Measurements from ENCODE around the gene BMAL1. TPM values are rescaled to one million over a fixed set of nuclear protein-coding genes. Genes with fewer than 3 reads are reported as not detected.

BMAL1 gene
- total RNA-seq, 2 experiments from 2014 or later = 21.5 to 22.7 TPM

GRCh38 chr11:13338427-13339069, 61.0 kb downstream of the BMAL1 start:
- DNase-seq (peak; percentile 78), ATAC-seq (peak; percentile 69)
- intact Hi-C loops (cut with micrococcal nuclease) = loop anchor here (5.0 kb wide), 1 partner anchor 51 kb away; no protein-coding TSS in a partner anchor
- peak overlapping the region; percentile 65 for H3K4me3 Mint-ChIP-seq
- POLR2A ChIA-PET = interaction anchor here (1.0 to 1.5 kb wide), 4 partner anchors 18 to 133 kb away, joined by 3 to 4 read pairs (median 4); no protein-coding TSS in a partner anchor
- H3K27ac Mint-ChIP-seq = peak overlapping the region; percentile 82
- no peak for TF ChIP-seq CTCF (IDR thresholded peaks at IDR 0.05)
- no peaks in the 10 kb centered on the region for H3K9me3 Mint-ChIP-seq
- no peaks in the 10 kb centered on the region for H3K36me3 Mint-ChIP-seq (ENCODE audit: low read depth)
- H3K27me3 Mint-ChIP-seq = no peaks in the 10 kb centered on the region
- peaks cover 59% of the 10 kb centered on the region for H3K4me1 Mint-ChIP-seq (ENCODE audit: low read depth)
- CTCF ChIA-PET = interaction anchor here (0.8 to 4.9 kb wide), 9 partner anchors 11 to 155 kb away, joined by 3 to 55 read pairs (median 7); no protein-coding TSS in a partner anchor

- POLR2A ChIA-PET = interaction anchor here (1.3 to 1.5 kb wide), 2 partner anchors 19 to 63 kb away, joined by 4 read pairs; no protein-coding TSS in a partner anchor
- H3K4me3 Mint-ChIP-seq = no peak overlapping the region
- H3K27me3 Mint-ChIP-seq = no peaks in the 10 kb centered on the region
- CTCF ChIA-PET = interaction anchor here (1.5 to 2.1 kb wide), 6 partner anchors 14 to 376 kb away, joined by 3 to 8 read pairs (median 5); no protein-coding TSS in a partner anchor
- intact Hi-C loops (cut with micrococcal nuclease) = loop anchor here (5.0 to 10.0 kb wide), 4 partner anchors 52 to 375 kb away; no protein-coding TSS in a partner anchor
- no peaks in the 10 kb centered on the region for H3K9me3 Mint-ChIP-seq
- ATAC-seq (peak; percentile 67), DNase-seq (peak; percentile 49)
- no peaks in the 10 kb centered on the region for H3K36me3 Mint-ChIP-seq (ENCODE audit: low read depth)
- H3K4me1 Mint-ChIP-seq (ENCODE audit: low read depth) = peaks cover 53% of the 10 kb centered on the region
- TF ChIP-seq CTCF (IDR thresholded peaks at IDR 0.05) = no peak
- H3K27ac Mint-ChIP-seq = peak overlapping the region; percentile 82
These were observed 61.9 kb downstream of the BMAL1 start for GRCh38 chr11:13339195-13340153.

- H3K4me1 Mint-ChIP-seq (ENCODE audit: low read depth) = peaks cover 44% of the 10 kb centered on the region
- H3K4me3 Mint-ChIP-seq = no peak overlapping the region
- H3K27me3 Mint-ChIP-seq = no peaks in the 10 kb centered on the region
- DNase-seq = no peak
- TF ChIP-seq CTCF (IDR thresholded peaks at IDR 0.05) = no peak
- H3K9me3 Mint-ChIP-seq = no peaks in the 10 kb centered on the region
- ChIA-PET CTCF (interaction anchor here (0.9 to 1.9 kb wide), 3 partner anchors 13 to 377 kb away, joined by 3 to 5 read pairs (median 3); no protein-coding TSS in a partner anchor), POLR2A (no interaction called here)
- H3K27ac Mint-ChIP-seq = peak overlapping the region; percentile 7
- no peak for ATAC-seq
- intact Hi-C loops (cut with micrococcal nuclease) = loop anchor here (5.0 to 10.0 kb wide), 3 partner anchors 86 to 376 kb away; no protein-coding TSS in a partner anchor
- H3K36me3 Mint-ChIP-seq (ENCODE audit: low read depth) = no peaks in the 10 kb centered on the region
These were observed 63.4 kb downstream of the BMAL1 start for GRCh38 chr11:13341026-13341425.

- Mint-ChIP-seq H3K27ac (peak overlapping the region; percentile 31), H3K4me1 (ENCODE audit: low read depth) (peaks cover 35% of the 10 kb centered on the region), H3K36me3 (ENCODE audit: low read depth) (no peaks in the 10 kb centered on the region), H3K4me3 (no peak overlapping the region), H3K27me3 (no peaks in the 10 kb centered on the region), H3K9me3 (no peaks in the 10 kb centered on the region)
- TF ChIP-seq CTCF (IDR thresholded peaks at IDR 0.05) = no peak
- ChIA-PET CTCF (interaction anchor here (0.7 to 5.7 kb wide), 25 partner anchors 7 to 166 kb away, joined by 3 to 53 read pairs (median 4); no protein-coding TSS in a partner anchor), POLR2A (interaction anchor here (1.2 kb wide), 1 partner anchor 60 kb away, joined by 3 read pairs; no protein-coding TSS in a partner anchor)
- DNase-seq = no peak
- ATAC-seq = no peak
- intact Hi-C loops (cut with micrococcal nuclease) = loop anchor here (5.0 to 10.0 kb wide), 3 partner anchors 88 to 378 kb away; no protein-coding TSS in a partner anchor
These were observed 65.5 kb downstream of the BMAL1 start for GRCh38 chr11:13343067-13343466.
